NCI-H2081 treated with DMSO at 0.1 percent for 48 hours (cell line): ENCODE data around the gene SPN.
"Not testable (repeated sequence)": the region's sequence is repeated elsewhere in the genome, so short reads cannot be mapped to it uniquely, and the experiment has no call there.

Experiments used
- DNase-seq: peaks from one replicate; lab custom pipeline; 2025; lab: John Stamatoyannopoulos, UW

Gene SPN

DNA sequence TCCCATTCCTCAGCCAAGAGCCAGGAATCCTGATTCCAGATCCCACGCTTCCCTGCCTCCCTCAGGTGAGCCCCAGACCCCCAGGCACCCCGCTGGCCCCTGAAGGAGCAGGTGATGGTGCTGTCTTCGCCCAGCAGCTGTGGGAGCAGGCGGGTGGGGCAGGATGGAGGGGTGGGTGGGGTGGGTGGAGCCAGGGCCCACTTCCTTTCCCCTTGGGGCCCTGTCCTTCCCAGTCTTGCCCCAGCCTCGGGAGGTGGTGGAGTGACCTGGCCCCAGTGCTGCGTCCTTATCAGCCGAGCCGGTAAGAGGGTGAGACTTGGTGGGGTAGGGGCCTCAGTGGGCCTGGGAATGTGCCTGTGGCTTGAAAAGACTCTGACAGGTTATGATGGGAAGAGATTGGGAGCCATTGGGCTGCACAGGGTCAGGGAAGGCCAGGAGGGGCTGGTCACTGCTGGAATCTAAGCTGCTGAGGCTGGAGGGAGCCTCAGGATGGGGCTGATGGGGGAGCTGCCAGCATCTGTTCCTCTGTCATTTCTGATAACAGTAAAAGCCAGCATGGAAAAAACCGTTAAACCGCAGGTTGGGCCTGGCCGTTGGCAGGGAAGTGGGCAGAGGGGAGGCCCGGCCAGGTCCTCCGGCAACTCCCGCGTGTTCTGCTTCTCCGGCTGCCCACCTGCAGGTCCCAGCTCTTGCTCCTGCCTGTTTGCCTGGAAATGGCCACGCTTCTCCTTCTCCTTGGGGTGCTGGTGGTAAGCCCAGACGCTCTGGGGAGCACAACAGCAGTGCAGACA is at the start of gene SPN:
TSS of gene SPN (plus strand) at position 232 of the 791 bp plus-strand sequence. CDS start at position 714, 482 bp downstream.
- DNase-seq: no peak

DNA sequence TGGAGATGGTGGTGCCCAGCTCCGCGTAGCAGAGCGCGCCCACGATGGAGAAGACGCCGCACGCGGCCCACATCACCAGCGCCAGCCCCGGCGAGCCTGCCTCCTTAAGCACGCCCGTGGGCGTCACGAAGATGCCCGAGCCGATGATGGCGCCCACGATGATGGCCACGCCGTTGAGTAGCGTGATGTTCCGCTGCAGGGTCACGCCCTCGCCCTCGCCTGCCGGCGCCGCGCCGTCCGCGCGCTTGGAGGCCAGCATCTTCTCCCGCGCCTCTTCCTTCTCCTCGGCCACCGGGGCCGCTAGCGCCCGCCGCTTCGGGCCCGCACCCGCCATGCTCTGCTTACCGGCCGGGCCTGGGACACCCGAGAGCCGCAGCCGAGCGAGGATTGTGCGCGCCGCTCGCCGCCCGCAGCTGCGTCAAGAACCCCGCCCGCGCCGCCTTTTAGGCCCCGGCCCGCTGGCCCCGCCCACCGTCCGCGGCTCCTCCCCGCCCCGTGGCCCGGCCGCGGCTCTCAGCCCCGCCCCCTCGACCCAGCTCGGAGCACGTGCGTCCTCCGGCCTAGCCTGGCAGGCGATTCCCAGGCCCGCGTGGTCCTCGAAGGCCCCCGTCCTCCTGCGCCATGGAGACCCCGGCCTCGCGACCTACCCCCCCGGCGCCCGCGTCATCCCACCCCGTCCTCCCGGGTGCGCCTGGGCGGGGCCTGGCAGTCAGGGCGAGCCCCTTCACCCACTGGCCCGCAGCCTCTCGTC is 49.6 kb upstream of the SPN start:
- not testable (repeated sequence) for DNase-seq

DNA sequence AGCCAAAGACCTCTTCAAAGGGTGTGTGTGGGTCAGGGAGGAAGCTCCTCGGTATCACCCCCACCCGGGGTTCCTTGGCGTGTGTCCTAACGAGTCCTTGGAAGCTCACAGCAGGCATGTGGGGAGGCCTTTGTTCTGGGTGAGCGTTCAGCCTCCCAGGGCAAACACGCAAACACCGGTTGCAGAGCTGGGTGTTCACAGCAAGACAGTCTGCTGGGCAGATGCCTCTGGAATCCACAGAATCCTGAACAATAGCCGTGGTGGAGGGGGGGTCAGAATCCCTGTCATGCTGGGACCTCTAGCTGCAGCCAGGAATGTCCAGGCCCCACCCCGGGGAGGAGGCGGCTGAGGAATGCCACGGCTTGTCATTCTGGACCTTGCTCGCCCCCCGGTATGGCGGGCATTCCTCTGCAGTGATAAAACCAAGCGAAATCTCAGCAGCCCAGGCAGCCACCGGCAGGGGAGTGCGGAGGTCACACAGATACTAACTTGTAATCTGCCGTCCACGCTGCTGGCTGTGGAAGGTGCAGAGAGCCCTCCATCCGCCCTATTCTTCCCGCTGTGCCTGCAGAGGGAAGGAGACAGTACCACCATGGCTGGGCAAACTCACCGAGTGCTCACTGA is 48.2 kb upstream of the SPN start:
- DNase-seq: not testable (repeated sequence)

DNA sequence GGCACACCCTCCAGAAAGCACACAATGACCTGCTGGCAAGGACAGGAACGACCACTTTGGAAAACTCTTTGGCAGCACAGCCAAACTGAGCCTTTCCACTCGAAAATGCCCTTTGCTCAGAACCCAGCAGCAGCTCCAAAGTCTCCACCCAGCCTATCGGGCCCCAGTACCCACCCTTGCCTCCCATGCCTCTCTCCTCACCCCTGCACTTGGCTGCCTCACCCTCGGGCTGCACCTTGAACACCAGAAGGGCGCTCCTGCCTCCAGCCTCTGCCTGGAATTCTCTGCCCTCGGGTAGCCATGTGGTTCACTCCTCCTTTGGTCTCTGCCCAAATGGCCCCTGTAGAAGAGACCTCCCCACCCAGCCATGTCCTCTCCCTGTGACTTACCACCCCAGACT is 46.9 kb upstream of the SPN start:
- not testable (repeated sequence) for DNase-seq

- DNase-seq: not testable (repeated sequence)
Measured at GRCh38 chr16:29620591-29620990, 42.5 kb upstream of the SPN start.

DNA sequence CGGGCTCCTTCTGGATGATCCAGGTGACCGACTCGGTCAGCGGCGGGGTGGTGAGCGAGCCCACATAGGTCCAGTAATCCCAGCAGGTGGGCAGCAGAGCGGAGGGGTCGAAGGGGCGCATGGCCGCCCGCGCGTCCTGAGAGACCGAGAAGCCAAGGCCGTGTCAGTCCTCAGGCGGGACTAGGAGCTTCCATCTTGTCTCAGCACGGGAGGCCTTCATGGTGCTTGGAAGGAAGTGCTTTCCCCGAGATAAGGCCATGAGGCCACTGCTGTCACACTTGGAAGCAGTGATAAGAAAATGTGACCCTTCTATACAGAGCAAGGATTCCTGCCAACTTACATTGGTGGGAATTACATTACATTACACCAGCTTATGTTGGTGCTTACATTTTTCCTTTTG is 40.3 kb upstream of the SPN start:
- not testable (repeated sequence) for DNase-seq

- not testable (repeated sequence) for DNase-seq
Measured at GRCh38 chr16:29623253-29623652, 39.8 kb upstream of the SPN start.

DNA sequence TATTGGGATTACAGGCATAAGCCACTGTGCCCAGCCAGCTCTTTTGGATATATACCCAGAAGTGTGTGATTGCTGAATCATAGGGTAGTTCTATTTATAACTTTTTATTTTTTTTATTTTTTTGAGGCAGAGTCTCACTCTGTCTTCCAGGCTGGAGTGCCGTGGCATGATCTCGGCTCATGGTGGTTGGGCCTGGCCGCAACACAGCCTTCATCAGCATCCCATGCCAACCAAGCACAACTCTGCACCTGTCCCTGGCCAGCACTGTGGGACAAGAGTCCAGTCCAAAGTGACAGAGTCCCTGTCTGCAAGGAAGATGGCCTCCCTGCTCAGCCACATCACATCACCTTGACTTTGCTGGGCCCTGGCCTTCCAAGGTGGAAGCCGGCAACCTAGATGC is 37.9 kb upstream of the SPN start:
- not testable (repeated sequence) for DNase-seq

DNA sequence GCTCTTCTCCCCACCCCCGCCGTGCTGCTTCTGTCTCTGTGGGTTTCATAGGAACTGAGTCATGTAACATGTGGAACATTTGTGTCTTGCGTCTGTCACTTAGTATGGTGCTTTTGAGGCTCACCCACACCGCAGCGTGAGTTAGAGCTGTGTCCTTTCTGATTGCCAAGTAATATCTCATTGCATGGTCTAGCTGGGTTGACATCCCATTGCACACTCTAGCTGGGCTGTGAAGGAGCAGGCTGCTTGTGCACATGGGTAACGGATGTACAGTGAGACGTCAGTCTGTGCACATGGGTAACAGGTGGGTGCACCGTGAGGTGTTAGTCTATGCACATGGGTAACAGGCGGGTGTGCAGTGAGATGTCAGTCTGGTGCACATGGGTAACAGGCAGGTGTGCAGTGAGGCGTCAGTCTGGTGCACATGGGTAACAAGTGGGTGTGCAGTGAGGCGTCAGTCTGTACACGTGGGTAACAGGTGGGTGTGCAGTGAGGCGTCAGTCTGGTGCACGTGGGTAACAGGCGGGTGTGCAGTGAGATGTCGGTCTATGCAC is 36.2 kb upstream of the SPN start:
- not testable (repeated sequence) for DNase-seq

- not testable (repeated sequence) for DNase-seq
Measured at GRCh38 chr16:29627661-29628075, 35.4 kb upstream of the SPN start.

DNA sequence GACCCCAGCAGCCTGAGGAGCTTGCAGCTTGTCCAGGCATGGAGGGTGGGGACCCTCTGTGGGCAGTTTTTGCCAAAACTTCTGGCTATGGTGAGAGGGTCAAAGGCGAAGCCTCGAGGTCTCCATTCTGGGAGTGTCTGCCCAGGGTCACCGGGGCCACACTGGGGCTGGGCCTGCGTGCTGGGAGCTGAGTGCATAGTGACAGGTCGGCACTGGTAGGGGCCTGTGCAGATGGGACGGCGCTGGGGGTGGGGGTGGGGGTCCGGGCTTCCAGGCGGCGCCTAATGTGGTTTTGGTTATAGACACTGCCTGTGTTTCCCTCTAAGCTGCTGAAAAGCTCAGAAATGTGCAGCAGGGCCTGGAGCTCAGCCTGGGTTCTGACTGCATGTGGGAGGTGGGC is 34.3 kb upstream of the SPN start:
- not testable (repeated sequence) for DNase-seq

GRCh38 chr16:29629318-29629717 is 33.7 kb upstream of the SPN start:
- DNase-seq: not testable (repeated sequence)

DNA sequence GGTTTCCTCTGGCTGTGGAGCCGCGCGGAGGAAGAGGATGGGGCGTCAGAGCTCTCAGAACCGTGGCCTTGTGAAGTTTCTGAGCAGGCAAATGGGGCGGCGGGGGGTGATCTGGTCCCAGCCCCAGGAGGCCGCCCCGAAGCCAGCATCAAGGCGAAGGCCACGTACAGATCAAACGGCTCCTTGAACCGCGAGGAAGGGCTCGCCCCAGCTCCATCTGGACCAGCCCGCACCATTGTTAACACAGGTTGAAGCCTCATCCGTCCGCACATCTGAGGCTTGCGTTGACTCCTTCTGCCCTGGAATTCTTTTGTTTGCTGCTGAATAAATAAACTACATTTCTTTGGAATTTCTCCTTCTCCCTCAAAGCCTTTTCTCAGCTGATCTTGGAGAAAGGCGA is 31.4 kb upstream of the SPN start:
- DNase-seq: not testable (repeated sequence)

- not testable (repeated sequence) for DNase-seq
Measured at GRCh38 chr16:29635902-29636301, 27.1 kb upstream of the SPN start.

DNA sequence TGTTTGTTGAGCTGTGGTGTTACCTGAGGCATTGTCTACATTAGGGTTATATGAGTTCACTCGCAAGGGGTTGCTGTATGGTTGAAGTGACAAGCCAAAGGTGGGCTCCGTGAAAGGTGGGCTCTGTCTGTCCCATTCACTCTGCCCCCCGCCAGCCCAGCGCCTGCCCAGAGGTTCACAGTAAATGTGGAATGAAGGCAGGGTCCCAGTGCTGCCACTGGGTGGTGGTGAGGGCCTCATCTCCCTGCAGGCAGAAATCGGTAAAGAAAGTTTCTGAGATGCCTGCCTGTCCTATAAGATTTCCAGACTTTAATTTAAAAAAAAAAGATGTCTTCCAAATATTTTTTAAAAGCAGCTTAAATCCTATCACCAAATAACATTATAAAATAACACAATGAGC is 26.7 kb upstream of the SPN start:
- not testable (repeated sequence) for DNase-seq

DNA sequence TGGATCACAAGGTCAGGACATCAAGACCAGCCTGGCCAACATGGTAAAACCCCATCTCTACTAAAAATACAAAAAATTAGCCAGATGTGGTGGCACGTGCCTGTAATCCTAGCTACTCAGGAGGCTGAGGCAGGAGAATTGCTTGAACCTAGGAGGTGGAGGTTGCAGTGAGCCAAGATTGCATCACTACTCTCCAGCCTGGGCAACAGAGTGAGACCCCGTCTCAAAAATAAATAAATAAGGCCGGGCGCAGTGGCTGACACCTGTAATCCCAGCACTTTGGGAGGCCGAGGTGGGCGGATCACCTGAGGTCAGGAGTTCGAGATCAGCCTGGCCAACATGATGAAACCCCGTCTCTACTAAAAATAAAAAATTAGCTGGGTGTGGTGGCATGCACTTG is 24.3 kb upstream of the SPN start:
- DNase-seq: not testable (repeated sequence)

- no peak for DNase-seq
Measured at GRCh38 chr16:29641561-29641960, 21.5 kb upstream of the SPN start.

DNA sequence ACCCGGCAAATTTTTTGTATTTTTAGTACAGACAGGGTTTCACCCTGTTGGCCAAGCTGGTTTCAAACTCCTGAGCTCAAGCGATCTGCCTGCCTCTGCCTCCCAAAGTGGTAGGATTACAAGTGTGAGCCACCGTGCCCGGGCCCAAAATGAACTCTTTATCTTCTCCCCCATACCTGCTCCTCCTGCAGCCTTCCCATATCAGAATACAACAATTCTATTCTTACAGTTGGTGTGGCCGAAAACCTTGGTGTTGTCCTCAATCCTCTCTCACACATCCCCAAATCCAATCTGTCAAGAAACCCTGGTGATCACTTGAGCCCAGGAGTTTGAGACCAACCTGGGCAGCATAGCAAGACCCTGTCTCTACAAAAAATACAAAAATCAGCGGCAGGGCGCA is 19.5 kb upstream of the SPN start:
- DNase-seq: no peak

GRCh38 chr16:29644338-29644857 is 18.6 kb upstream of the SPN start:
- DNase-seq: no peak

DNA sequence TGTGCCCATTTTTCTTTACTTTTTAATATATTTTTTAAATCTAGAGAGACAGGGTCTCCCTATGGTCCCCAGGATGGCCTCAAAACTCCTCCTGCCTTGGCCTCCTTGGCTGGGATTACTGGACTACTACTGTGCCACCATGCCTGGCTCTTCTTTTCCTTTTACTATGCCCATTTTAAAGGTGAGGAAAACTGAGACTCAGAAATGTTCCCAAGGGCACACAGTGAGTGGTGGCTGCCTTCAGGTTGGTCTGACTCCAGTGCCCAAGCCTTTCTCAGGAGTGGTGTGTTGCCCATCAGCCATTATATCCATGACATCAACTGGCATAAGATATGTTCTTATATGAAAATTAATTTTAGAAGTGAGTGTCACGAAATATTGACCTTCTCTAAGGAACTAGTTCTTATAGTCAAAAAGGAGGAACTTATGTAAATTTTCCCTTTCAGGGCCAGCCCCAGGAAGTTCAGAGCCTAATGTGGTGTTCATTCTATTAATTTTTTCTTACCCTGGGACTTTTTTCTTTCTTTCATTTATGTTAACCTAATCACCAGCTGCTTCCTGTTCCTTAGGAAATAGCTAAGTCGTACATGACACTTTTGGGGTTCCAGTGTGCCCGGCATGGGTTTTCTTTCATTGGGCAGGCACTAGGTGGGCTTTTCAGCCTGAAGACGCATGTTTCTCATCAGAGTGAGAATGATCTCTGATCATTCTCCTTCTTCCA is 17.9 kb upstream of the SPN start:
- DNase-seq: no peak

GRCh38 chr16:29645694-29646187 is 17.3 kb upstream of the SPN start:
- no peak for DNase-seq
